ENCODE measurements around the gene ACTL7B.
"Not testable (repeated sequence)": the region's sequence is repeated elsewhere in the genome, so short reads cannot be mapped to it uniquely, and the experiment has no call there.

Gene ACTL7B

GRCh38 chr9:108855888-108856287 is at the start of gene ACTL7B:
Gene ACTL7B, minus strand, starts transcription at chr9:108855986. Its CDS starts 56 bp downstream, at chr9:108855930.
- Mint-ChIP-seq H3K36me3 (no peaks in the 10 kb centered on the region), H3K27ac (no peak within 1 kb of the TSS), H3K9me3 (no peaks in the 10 kb centered on the region), H3K4me3 (no peak within 1 kb of the TSS), H3K27me3 (no peaks in the 10 kb centered on the region), H3K4me1 (no peaks in the 10 kb centered on the region)

- peaks cover 40% of the 10 kb centered on the region for H3K36me3 Mint-ChIP-seq
Observed at GRCh38 chr9:108905494-108905893, 49.7 kb upstream of the ACTL7B start.

GRCh38 chr9:108904161-108904560 is 48.4 kb upstream of the ACTL7B start:
- Mint-ChIP-seq H3K27ac (no peak overlapping the region), H3K9me3 (no peaks in the 10 kb centered on the region), H3K4me3 (no peak overlapping the region), H3K36me3 (peaks cover 34% of the 10 kb centered on the region), H3K4me1 (no peaks in the 10 kb centered on the region), H3K27me3 (no peaks in the 10 kb centered on the region)

More at GRCh38 chr9:108905494-108905893, 49.7 kb upstream of the ACTL7B start:
- Mint-ChIP-seq H3K4me1 (peaks cover 3% of the 10 kb centered on the region), H3K9me3 (no peaks in the 10 kb centered on the region), H3K27me3 (no peaks in the 10 kb centered on the region), H3K4me3 (no peak overlapping the region), H3K27ac (no peak overlapping the region)

- H3K9me3 Mint-ChIP-seq: no peaks in the 10 kb centered on the region
- peaks cover 30% of the 10 kb centered on the region for H3K36me3 Mint-ChIP-seq
- no peak overlapping the region for H3K27ac Mint-ChIP-seq
- H3K27me3 Mint-ChIP-seq: no peaks in the 10 kb centered on the region
- H3K4me3 Mint-ChIP-seq: no peak overlapping the region
- H3K4me1 Mint-ChIP-seq: no peaks in the 10 kb centered on the region
Observed at GRCh38 chr9:108903420-108904103, 47.8 kb upstream of the ACTL7B start.

- Mint-ChIP-seq H3K36me3 (peaks cover 39% of the 10 kb centered on the region), H3K4me1 (no peaks in the 10 kb centered on the region), H3K27ac (no peak overlapping the region), H3K9me3 (no peaks in the 10 kb centered on the region), H3K4me3 (no peak overlapping the region), H3K27me3 (no peaks in the 10 kb centered on the region)
Observed at GRCh38 chr9:108900176-108900575, 44.4 kb upstream of the ACTL7B start.

GRCh38 chr9:108899023-108899695 is 43.4 kb upstream of the ACTL7B start:
- H3K27me3 Mint-ChIP-seq, H3K9me3 Mint-ChIP-seq, H3K4me3 Mint-ChIP-seq, H3K27ac Mint-ChIP-seq, H3K4me1 Mint-ChIP-seq: not testable (repeated sequence)
- H3K36me3 Mint-ChIP-seq: peaks cover 38% of the 10 kb centered on the region

GRCh38 chr9:108897324-108898096 is 41.7 kb upstream of the ACTL7B start:
- no peaks in the 10 kb centered on the region for H3K27me3 Mint-ChIP-seq
- H3K36me3 Mint-ChIP-seq: peaks cover 33% of the 10 kb centered on the region
- no peaks in the 10 kb centered on the region for H3K4me1 Mint-ChIP-seq
- no peak overlapping the region for H3K27ac Mint-ChIP-seq
- H3K4me3 Mint-ChIP-seq: no peak overlapping the region
- H3K9me3 Mint-ChIP-seq: no peaks in the 10 kb centered on the region

GRCh38 chr9:108894225-108894997 is 38.6 kb upstream of the ACTL7B start:
- Mint-ChIP-seq H3K9me3 (no peaks in the 10 kb centered on the region), H3K27me3 (no peaks in the 10 kb centered on the region), H3K4me1 (no peaks in the 10 kb centered on the region), H3K27ac (no peak overlapping the region), H3K4me3 (no peak overlapping the region), H3K36me3 (peaks cover 39% of the 10 kb centered on the region)

- Mint-ChIP-seq H3K27ac (no peak overlapping the region), H3K36me3 (peaks cover 39% of the 10 kb centered on the region), H3K27me3 (no peaks in the 10 kb centered on the region), H3K9me3 (no peaks in the 10 kb centered on the region), H3K4me1 (peaks cover 18% of the 10 kb centered on the region), H3K4me3 (no peak overlapping the region)
Observed at GRCh38 chr9:108889649-108890067, 33.9 kb upstream of the ACTL7B start.

- H3K27ac Mint-ChIP-seq: peak overlapping the region; percentile 89
- H3K9me3 Mint-ChIP-seq, H3K27me3 Mint-ChIP-seq: not testable (repeated sequence)
- H3K4me3 Mint-ChIP-seq: peak overlapping the region; percentile 45
- peaks cover 18% of the 10 kb centered on the region for H3K4me1 Mint-ChIP-seq
- peaks cover 38% of the 10 kb centered on the region for H3K36me3 Mint-ChIP-seq
Observed at GRCh38 chr9:108886594-108887271, 30.9 kb upstream of the ACTL7B start.

GRCh38 chr9:108885643-108886348 is 30.0 kb upstream of the ACTL7B start:
- peaks cover 18% of the 10 kb centered on the region for H3K4me1 Mint-ChIP-seq
- no peaks in the 10 kb centered on the region for H3K9me3 Mint-ChIP-seq
- H3K27me3 Mint-ChIP-seq: no peaks in the 10 kb centered on the region
- peaks cover 35% of the 10 kb centered on the region for H3K36me3 Mint-ChIP-seq
- H3K4me3 Mint-ChIP-seq: peak overlapping the region; percentile 45
- peak overlapping the region; percentile 89 for H3K27ac Mint-ChIP-seq

GRCh38 chr9:108884701-108885100 is 28.9 kb upstream of the ACTL7B start:
- no peaks in the 10 kb centered on the region for H3K27me3 Mint-ChIP-seq
- H3K36me3 Mint-ChIP-seq: peaks cover 32% of the 10 kb centered on the region
- H3K9me3 Mint-ChIP-seq: no peaks in the 10 kb centered on the region
- H3K4me3 Mint-ChIP-seq: no peak overlapping the region
- peaks cover 18% of the 10 kb centered on the region for H3K4me1 Mint-ChIP-seq
- no peak overlapping the region for H3K27ac Mint-ChIP-seq

GRCh38 chr9:108883085-108883484 is 27.3 kb upstream of the ACTL7B start:
- peaks cover 18% of the 10 kb centered on the region for H3K4me1 Mint-ChIP-seq
- no peak overlapping the region for H3K27ac Mint-ChIP-seq
- H3K4me3 Mint-ChIP-seq: no peak overlapping the region
- peaks cover 33% of the 10 kb centered on the region for H3K36me3 Mint-ChIP-seq
- H3K9me3 Mint-ChIP-seq: no peaks in the 10 kb centered on the region
- no peaks in the 10 kb centered on the region for H3K27me3 Mint-ChIP-seq

GRCh38 chr9:108882052-108882888 is 26.5 kb upstream of the ACTL7B start:
- Mint-ChIP-seq H3K4me1 (peaks cover 18% of the 10 kb centered on the region), H3K27me3 (no peaks in the 10 kb centered on the region), H3K9me3 (no peaks in the 10 kb centered on the region), H3K27ac (peak overlapping the region; percentile 19), H3K4me3 (no peak overlapping the region), H3K36me3 (peaks cover 34% of the 10 kb centered on the region)

Measured in activated naive CD4-positive, alpha-beta T cell treated with anti-CD3 and anti-CD28 coated beads, Interleukin-2, amount 50 U/mL, for 24 hours (primary cell).